HPDE6-E6E7 (cell line): ENCODE measurements around the gene LIX1.
"Not testable (repeated sequence)": the region's sequence is repeated elsewhere in the genome, so short reads cannot be mapped to it uniquely, and the experiment has no call there.

ENCODE experiments used
- DNase-seq: peaks from one replicate; pipeline ENCODE4 v3.0.0; 2011; ENCODE audit warnings: missing footprints; ENCODE audit errors: extremely low spot score

LIX1 gene

GRCh38 chr5:97141539-97141938 is 872 bp downstream of the LIX1 start:
- no peak for DNase-seq

- no peak for DNase-seq
Observed at GRCh38 chr5:97141031-97141430, 1.4 kb downstream of the LIX1 start.

- DNase-seq: not testable (repeated sequence)
Observed at GRCh38 chr5:97140250-97140649, 2.2 kb downstream of the LIX1 start.

GRCh38 chr5:97136475-97136874 is 5.9 kb downstream of the LIX1 start:
- no peak for DNase-seq

GRCh38 chr5:97135868-97136267 is 6.5 kb downstream of the LIX1 start:
- DNase-seq: no peak

GRCh38 chr5:97134634-97135033 is 7.8 kb downstream of the LIX1 start:
- DNase-seq: no peak

GRCh38 chr5:97133101-97133500 is 9.3 kb downstream of the LIX1 start:
- DNase-seq: no peak

- no peak for DNase-seq
Observed at GRCh38 chr5:97131921-97132320, 10.5 kb downstream of the LIX1 start.

GRCh38 chr5:97131139-97131710 is 11.2 kb downstream of the LIX1 start:
- no peak for DNase-seq

- DNase-seq: no peak
Observed at GRCh38 chr5:97127727-97128126, 14.7 kb downstream of the LIX1 start.

- no peak for DNase-seq
Observed at GRCh38 chr5:97125125-97125683, 17.2 kb downstream of the LIX1 start.

- peak; percentile 12 for DNase-seq
Observed at GRCh38 chr5:97124335-97124734, 18.1 kb downstream of the LIX1 start.

- DNase-seq: no peak
Observed at GRCh38 chr5:97121848-97122247, 20.6 kb downstream of the LIX1 start.

- no peak for DNase-seq
Observed at GRCh38 chr5:97120195-97120594, 22.2 kb downstream of the LIX1 start.

- no peak for DNase-seq
Observed at GRCh38 chr5:97119007-97119390, 23.4 kb downstream of the LIX1 start.

- DNase-seq: no peak
Observed at GRCh38 chr5:97118261-97119006, 24.0 kb downstream of the LIX1 start.

GRCh38 chr5:97115932-97116331 is 26.5 kb downstream of the LIX1 start:
- DNase-seq: no peak

GRCh38 chr5:97112230-97112629 is 30.2 kb downstream of the LIX1 start:
- no peak for DNase-seq

GRCh38 chr5:97111616-97112015 is 30.8 kb downstream of the LIX1 start:
- no peak for DNase-seq

- no peak for DNase-seq
Observed at GRCh38 chr5:97111004-97111403, 31.4 kb downstream of the LIX1 start.

GRCh38 chr5:97107318-97107717 is 35.1 kb downstream of the LIX1 start:
- no peak for DNase-seq

GRCh38 chr5:97106216-97106581 is 36.2 kb downstream of the LIX1 start:
- no peak for DNase-seq

GRCh38 chr5:97105501-97106215 is 36.8 kb downstream of the LIX1 start:
- no peak for DNase-seq
